H1 (cell line): ENCODE measurements around the gene TP53I3. TPM values are rescaled to one million over a fixed set of nuclear protein-coding genes. Genes with fewer than 3 reads are reported as not detected.

Experiments
- polyA plus RNA-seq, 7 experiments: library from polyadenylated mRNA; depleted of rRNA in 3 of 7; stranded (reverse) in 5 of 7; unstranded in 2 of 7; fragments of >200 nt in 5 of 7; fragments of 200-250 nt in 2 of 7; gene quantifications; 1 replicate in 5 of 7; 2 replicates in 1 of 7; 4 replicates in 1 of 7; pipeline versions ENCODE4 v1.2.1 to v1.2.3, GENCODE V29; 2011 to 2013; ENCODE audit warnings: missing spikeins in 2 of 7, mixed read lengths in 2 of 7
- small RNA-seq: library from polyadenylated mRNA; stranded (forward); fragments of <200 nt; extraction: miRNeasy Mini kit (QIAGEN cat#:217004); gene quantifications from one replicate; pipeline ENCODE3, GENCODE V24; 2013; ENCODE audit not compliant: insufficient read depth
- total RNA-seq: library from RNA; stranded (reverse); fragmentation: NEBNext Ultra II Directional; extraction: Animal tissue kit (Norgen Biotek cat#: 25700); gene quantifications from 2 replicates; pipeline ENCODE4 v1.2.1, GENCODE V29; 2021

Gene TP53I3
- total and polyA plus RNA-seq, 2 of the 8 experiments (the other 6 are each of a cell fraction or from before 2014, with no cell fraction given): 29.4 to 34.5 TPM

Small RNAs within 50 kb of the gene (small RNA-seq; reads per million reads assigned to genes)
- gene RNU6-370P: not detected

Other genes with a start within 250 kb of the TP53I3 start
- 15.3 and 16.1 TPM in 2 replicates for gene ATAD2B, start 157.7 kb downstream of the TP53I3 start, total RNA-seq
- 2.7 and 3.4 TPM in 2 replicates for gene ATAD2B, start 157.7 kb downstream of the TP53I3 start, polyA plus RNA-seq (2011; rRNA removed)
- 19.0 and 20.4 TPM in 2 replicates for gene UBXN2A, start 144.4 kb downstream of the TP53I3 start, total RNA-seq
- gene UBXN2A, start 144.4 kb downstream of the TP53I3 start, polyA plus RNA-seq (2011; rRNA removed): 2.6 and 3.6 TPM in 2 replicates
- gene MFSD2B, start 74.7 kb downstream of the TP53I3 start, total RNA-seq: 0.48 and 1.1 TPM in 2 replicates
- gene MFSD2B, start 74.7 kb downstream of the TP53I3 start, polyA plus RNA-seq (2011; rRNA removed): 0.33 and 0.46 TPM in 2 replicates
- 37.6 and 40.1 TPM in 2 replicates for gene WDCP, start 37.4 kb downstream of the TP53I3 start, total RNA-seq
- gene WDCP, start 37.4 kb downstream of the TP53I3 start, polyA plus RNA-seq (2011; rRNA removed): 18.0 and 19.2 TPM in 2 replicates
- gene FKBP1B, start 35.1 kb downstream of the TP53I3 start, total RNA-seq: 47.6 and 50.8 TPM in 2 replicates
- 135 and 151 TPM in 2 replicates for gene FKBP1B, start 35.1 kb downstream of the TP53I3 start, polyA plus RNA-seq (2011; rRNA removed)
- gene SF3B6, start 8.5 kb downstream of the TP53I3 start, total RNA-seq: 126 and 127 TPM in 2 replicates
- 86.6 and 155 TPM in 2 replicates for gene SF3B6, start 8.5 kb downstream of the TP53I3 start, polyA plus RNA-seq (2011; rRNA removed)
- gene PFN4, start 38.5 kb upstream of the TP53I3 start, total RNA-seq: not detected in 2 replicates
- gene PFN4, start 38.5 kb upstream of the TP53I3 start, polyA plus RNA-seq (2011; rRNA removed): not detected in 2 replicates
- gene FAM228B, start 38.6 kb upstream of the TP53I3 start, total RNA-seq: 3.2 and 3.5 TPM in 2 replicates
- gene FAM228B, start 38.6 kb upstream of the TP53I3 start, polyA plus RNA-seq (2011; rRNA removed): 0.97 and 1.4 TPM in 2 replicates
- not detected in 2 replicates for gene FAM228A, start 90.2 kb upstream of the TP53I3 start, total RNA-seq
- not detected in 2 replicates for gene FAM228A, start 90.2 kb upstream of the TP53I3 start, polyA plus RNA-seq (2011; rRNA removed)